Fibroblast of skin of left biceps (primary cell): ENCODE data around the gene NCOA4.
"Not testable (repeated sequence)": the region's sequence is repeated elsewhere in the genome, so short reads cannot be mapped to it uniquely, and the experiment has no call there.

Experiments
- DNase-seq, 2 experiments: peaks; one replicate each; pipeline ENCODE4 v3.0.0-alpha.2; 2013; ENCODE audit warnings: low read depth in 2 of 2

NCOA4 gene

DNA sequence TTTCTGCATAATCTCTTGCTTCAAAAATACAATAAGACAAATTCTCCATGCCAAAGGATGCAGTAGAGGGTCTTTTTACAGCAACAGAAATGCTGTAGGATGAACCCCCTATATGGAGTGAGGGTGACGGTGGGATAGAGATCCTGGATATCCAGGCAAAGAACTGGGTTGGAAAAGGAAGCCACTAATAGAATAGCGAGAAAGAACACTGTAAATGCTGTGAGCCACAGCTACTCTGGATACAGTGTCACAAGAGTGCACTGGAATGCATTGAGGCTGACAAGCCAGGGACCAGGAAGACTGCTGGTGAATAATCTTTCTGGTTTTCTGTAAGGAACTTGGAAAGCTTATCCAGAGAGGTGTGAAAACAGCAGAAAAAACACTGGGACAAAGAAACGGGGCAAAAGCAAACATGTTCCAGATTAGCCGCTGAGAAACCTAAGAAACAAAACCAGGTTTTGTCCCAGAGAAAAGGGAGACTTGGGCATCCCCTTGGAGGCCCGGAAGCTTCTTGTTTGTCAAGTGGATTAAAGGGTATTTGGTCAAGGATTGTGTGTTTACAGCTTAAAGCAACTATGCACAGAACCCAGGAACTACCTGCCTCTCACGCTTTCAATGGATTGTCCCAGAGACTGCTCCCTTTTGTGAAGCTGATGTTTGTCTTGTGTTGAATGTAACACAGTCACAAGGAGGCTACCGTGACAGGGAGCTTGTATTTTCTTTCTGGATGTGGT, 21.8 kb upstream of the NCOA4 start:
- DNase-seq: no peak

DNA sequence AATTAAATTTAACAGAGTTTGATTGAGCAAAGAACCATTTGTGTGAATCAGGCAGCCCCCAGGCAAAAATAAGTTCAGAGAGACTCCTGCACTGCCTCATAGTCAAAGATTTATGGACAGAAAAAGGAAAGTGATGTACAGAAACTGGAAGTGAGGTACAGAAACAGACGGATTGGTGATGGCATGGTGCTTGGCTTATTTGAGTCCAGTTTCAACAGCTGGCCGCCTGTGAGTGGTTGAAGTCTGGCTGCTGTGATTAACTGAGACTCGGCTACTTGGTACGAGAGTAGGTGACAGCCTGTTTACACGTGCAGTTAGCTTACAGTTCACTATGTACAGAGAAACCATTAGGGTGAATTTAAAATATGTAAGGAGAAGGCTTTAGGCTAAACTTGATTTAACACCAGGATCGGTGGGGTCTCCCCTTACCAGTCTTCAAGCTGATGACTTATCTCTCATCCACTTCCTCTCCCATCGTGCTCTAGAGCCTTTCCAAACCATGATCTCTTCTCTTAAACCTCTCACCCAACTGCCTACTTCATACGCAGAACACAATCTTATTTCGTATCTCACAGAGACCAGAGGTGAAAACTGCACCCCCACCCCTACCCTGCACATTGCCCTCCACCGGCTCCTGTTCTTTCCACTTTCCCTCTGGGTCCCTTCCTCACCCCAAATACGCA, 20.7 kb upstream of the NCOA4 start:
- no peak for DNase-seq

DNA sequence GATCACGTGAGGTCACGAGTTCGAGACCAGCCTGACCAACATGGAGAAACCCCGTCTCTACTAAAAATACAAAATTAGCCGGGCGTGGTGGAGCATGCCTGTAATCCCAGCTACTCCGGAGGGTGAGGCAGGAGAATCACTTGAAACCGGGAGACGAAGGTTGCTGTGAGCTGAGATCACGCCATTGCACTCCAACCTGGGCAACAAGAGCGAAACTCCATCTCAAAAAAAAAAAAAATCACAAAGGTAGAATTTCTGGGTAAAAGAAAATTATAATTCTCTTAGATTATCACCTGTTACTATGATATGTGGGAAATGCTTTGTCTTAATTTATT, 19.0 kb upstream of the NCOA4 start:
- not testable (repeated sequence) for DNase-seq

DNA sequence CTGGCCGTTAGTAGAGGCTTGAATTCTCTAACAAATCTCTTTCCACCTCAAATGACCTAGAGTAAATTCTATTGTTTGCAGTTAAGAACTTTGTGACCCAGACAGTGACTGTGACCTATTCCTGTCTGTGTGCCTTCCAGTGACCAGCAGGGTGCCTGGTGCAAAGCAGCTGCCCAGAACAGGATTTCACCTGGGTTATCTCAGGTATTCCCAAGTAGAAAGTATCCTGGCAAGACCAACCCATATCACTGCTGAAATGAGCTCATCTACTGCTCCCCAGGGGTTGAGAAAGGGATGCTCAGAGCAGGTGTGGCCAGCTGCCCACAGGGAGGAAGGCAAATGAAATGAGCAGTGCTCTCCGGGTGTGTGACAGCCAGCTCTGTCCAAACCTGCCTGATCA, 17.7 kb upstream of the NCOA4 start:
- no peak for DNase-seq

DNA sequence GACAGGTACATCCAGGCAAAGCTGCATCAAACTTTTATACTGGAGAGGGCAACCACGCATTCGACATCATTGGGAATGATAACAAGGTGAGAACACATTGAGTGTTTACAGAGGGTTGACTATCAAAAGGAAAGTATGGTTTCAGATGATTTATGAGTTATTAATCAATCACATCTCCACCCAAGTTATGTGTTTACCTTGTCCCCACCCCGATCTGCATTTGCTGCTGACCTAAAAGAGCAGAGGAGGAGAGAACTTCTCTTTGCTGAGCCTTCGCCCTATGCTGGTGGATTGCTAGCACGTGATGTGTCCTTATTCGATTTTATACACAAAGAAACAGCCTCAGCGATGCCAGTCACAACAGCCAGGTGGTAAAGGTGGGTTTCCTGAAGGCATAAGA, 15.8 kb upstream of the NCOA4 start, which contains the start of gene MSMB:
Gene MSMB, minus strand, starts transcription at position 9 of the 400 bp plus-strand sequence. CDS start 32 bp downstream, outside the sequence.
- DNase-seq: no peak

DNA sequence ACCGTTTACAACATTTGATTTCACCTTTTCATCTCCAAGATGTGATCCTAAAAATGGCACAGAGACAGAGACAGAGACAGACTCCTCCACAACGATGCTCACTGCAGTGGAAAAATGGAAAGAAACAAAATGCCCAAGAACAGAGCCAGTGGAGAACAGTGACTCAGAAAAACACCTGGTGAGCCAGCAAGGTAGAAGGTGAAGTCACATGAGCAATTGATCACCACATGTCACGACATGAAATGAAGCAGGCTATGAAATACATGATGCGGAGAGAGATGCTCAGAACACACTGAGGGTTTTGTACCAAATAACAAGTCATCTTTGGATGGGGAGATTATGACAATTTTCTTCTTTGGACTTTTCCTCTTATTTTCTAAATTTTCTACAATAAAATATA, 12.1 kb upstream of the NCOA4 start:
- no peak for DNase-seq

DNA sequence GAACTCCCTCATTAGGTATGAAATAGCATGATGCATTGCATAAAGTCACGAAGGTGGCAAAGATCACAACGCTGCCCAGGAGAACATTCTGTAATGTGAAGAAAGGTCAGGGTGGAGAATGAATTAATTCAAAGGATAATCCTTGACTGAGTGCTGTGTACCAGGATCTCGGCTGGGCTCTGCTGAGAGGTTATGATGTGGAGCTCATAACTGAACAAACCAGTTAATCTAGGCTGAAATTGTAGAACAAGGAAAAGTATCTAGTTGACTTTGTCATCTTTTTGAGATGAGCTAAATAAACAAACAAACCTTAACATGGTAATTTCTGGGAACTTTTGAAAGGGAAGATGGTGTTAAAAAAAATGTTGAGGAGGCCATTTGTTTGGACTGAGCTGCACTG, 9.6 kb upstream of the NCOA4 start:
- no peak for DNase-seq

DNA sequence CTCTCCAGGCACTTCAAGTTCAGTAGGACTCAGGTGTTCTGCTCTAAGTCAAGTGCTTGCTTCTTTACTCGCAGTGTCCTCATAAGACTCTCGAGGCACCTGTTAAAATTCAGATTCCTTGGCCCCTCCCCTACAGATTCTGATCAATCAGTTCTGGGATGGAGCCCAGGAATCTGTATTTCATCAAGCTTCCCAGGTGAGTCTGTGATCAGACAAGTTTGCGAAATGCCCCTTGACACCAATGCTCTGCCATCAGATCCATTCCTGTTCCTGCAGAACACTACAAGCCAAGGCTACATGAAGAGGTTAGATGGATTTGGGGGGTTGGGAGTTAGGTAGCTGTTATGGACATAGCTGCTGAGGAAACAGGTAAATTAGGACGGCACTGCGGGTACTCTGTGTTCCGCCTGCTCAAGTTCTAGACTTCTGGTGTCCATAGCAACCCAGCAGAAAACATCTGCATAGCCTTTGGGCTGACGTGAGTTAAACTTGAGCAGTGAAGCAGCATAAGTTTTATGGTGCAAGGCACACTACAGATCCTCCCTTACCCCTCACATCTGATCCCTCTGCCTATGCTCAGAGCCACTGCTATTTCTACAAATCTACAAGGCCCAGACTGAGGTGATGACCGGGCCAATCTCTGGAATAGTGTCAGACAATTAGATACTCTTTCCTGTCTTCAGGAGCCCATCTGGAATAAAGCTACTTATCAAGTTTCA, 6.8 kb upstream of the NCOA4 start:
- DNase-seq: no peak

DNA sequence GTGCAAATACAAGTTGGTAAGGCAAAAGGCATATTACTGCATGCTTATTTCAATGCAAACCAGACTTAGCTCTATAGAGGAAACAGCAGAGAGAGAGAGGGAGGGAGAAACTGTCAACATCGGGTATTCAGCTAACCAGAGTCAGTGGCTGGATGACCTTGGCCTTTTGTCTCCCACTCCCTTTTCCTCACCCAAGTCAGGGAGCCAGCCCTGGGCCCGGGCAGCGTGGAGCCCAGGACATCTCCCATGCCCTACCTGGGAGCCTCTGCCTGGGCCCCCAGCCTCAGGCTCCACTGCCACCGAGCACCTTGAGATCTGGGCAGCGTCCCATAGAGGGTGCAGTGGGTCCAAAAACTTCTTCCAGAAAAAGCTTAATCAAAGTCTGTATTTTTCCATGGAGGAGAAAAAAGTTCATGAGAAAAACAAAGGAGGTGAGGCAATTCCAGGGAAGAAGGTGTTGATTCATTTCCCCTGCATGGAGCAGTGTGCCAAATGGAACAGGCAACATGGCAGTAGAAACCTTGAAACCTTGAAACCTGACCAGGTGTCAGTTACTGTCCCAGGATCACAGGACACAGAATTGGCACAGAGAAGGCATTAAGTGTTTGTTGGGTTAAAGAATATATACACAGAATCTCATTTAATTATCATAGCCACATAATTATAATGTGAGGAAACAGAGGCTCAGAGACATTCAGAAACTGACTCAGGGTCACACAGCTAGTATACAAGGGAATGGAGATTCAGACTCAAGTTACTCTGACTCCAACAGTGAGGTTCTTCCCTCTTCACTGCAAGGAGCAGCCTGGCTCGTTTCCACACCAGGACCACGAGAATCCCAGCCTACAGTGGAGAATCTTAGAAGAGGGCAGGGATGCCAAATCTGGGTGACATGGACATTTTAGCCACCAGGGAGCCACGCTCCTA, 5.8 kb upstream of the NCOA4 start:
- no peak for DNase-seq

DNA sequence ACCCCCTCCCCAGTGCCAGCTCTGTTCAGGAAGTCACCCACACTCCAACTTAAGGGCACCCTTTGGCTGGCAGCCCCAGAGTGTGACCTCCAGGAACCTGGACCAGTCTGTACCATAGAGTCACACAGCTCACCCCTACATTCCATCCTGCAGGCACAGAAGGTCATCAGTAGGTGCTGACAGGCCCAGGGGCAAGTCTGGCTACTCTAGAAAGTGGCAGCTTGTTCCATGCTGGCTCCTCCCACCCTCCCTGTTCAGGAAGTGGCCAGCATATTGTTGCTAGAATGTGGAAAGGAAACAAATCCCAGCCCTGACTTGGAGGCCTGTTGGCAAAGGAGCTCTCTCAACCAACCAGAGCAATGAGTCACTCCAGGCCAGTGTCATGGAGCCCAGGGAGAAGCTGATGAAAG, 3.2 kb upstream of the NCOA4 start:
- peak in 1 of 2 experiments; percentile 13 for DNase-seq

DNA sequence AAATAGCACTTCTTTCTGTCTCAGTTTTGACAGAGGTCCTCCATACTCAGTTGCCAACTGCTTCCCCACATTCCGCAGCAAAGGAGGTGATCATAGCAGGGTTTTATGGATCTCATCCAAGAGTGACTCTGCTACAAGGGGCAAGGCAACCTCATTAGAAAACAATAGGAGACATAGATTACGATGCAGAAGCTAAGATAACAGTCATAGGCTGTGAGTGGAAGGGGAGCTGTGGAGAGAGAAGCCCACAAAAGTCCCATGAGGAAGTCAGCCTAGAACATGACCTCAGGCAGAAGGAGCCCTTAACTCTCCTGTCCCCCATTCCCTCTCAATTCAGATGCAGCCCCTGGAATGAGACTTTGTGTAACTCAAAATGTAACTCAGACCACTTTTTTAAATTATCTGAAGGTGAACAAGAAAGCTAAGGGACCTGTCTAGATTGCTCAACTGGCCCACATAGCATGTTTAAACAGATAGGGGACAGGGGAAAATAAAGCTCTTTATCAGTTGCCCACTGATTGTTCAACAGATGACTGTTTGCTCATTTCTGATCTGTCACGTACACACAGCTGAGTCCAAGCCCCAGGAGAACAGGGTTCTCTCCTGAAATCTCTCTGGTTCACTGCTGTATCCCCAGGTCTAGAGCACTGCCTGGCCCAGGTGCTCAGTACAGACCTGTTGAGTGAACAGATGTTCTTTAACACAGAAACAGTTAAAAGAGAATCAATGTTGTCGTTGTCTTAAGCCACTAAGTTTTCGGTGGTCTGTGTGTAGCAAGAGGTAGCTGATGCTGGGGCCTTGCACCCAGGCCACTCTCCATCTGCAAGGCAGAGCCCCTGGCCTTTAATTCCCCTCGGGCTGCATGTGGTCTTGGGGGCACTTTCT, 1.5 kb upstream of the NCOA4 start:
- no peak for DNase-seq

DNA sequence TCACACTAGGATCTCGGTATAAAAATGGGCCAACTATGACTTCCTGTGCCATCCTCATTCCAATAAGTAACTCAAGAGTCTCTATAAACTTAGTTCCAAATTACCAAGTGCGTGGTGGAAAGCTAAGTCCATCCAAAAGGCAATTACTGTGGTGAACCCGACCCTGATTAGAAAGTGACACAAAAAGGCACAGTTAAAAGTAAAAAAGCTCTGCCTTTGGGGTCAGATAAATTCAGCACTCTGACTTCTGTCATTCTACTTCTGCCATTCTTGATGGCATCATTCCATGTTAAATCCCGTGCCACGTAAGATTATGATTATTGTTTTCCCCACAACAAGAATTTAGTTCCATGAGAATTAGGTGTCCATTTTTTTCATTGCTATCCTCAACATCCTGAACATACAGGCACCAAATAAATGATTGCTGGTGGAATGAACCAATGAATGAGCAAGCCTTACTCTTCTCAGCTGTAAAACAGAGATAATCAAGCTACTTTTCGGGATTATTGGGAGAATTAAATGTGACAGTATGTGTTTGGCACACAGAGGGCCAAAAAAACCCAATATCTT, 877 bp downstream of the NCOA4 start:
- DNase-seq: no peak

DNA sequence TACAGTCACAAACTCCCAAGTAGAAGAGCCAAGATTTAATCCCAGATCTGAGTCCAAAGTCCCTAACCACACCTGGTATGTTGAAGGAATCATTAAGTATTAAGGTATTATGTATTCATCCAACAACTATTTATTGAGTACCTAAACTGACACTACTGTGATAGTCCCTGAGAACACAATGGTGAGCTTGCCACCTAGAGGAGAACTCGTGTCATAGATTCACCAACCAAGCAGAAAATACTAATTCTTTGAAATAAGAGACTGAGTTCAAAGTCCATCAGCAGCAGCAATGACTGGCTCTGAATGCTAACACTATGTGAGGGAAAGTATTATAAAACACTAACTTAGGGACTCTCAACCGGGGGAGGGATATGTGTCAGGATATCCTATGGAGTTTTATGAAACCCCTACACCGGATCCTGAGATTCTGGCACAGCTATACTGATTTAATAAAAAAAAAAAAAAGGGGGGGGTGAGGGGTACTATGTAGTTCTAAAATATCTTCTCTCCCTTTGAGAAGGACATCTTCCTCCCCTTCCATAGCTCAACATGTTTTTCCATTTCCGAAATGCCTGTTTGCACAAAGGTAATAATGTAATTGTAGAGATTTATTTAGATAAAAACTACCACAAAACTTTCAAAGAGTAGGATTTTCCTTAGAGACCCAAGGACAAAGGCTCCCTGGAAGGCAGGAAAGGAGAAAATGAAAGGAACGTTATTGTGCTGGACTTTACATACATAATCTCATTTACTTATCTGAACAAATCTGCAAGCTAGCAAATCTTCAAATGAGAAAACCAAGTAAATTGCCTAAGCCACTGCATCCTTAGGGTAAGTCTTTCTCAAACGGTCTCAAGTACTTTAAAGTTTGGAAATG, 1.6 kb downstream of the NCOA4 start:
- DNase-seq: peak in 1 of 2 experiments; percentile 28

DNA sequence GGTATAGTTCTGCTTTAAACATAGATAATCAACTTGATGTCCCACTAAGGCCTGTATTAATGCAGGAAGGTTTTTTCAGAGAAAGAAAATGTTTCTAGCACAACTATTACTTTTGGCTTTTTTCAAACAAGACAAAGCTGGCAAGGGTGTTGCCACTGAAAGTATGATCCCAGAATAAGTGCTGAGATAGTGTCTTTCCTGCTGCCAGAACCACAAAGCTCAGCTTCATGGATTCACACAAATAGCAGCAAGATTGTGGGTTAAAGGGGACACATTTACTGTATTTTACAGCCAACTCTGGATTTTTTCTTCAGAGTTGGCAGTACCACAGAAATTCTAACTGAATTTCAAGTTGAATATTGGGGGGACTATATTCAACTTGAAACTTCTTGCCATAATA, 4.3 kb downstream of the NCOA4 start:
- DNase-seq: no peak

DNA sequence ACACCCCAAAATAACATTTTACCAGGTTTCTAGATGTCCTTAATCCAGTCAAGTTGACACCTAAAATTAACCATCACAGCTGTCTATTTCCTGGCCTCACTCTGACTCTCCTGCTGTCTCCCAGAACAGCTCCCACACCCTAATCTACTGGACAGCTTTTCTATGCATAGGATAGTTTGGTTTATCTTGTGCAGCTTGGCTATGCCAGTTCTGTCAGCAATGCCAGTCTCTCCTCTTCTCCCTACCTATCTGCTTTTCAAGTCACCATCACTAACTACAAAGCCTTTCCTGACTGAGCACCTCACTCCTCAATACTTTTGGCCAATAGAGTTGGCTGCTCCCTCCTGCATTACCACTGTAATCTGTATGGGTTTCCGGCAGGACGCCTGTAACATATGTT, 5.0 kb downstream of the NCOA4 start:
- no peak for DNase-seq

DNA sequence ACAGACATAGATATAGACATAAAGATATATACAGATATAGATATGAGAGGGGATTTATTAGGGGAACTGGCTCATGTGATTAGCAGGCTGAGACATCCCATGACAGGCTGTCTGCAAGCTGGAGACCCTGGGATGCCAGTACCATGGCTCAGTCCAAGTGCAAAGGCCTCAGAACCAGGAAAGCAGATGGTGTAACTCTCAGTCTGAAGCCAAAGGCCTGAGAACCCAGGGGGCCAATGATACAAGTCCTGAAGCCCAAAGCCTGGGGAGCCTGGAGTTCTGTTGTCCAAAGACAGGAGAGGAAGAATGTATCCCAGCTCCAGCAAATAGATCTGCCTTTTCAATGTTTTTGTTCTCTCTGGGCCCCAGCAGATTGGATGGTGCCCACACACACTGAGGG, 5.5 kb downstream of the NCOA4 start:
- DNase-seq: no peak

DNA sequence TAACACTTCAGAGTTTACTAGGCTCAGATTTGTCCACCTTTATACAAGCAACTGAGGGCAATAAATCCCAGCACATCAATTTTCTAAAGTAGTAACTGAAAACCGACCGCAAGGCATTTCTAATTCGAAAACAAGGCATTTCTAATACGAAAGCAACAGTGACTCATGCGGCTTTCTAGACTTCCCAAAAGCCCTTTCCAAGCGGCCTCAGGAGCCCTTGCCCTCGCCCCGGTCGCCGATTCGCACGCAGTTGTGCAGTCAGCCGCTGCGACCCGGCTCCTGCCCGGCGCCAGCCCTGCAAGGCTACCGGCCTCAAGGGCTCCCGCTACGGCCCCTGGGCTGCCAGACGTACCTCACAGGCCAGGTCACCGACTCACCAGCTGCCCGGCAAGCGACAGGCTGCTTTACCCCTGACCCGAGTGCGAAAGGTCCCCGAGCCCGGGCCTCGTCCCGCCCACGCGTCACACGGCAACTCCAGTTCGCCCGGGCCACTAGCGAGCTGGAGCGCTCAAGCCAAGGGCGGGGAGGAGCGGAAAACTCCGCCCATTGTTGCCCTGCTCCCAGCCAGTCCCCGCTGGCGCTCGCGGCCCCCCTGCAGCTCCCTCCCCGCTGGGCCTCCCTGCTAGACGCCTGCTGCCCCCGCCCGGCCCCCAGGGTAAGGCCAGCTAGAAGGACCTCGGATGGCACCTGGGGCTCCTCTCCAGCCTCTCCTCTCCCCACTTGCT, 7.3 kb downstream of the NCOA4 start:
- DNase-seq: peak in 1 of 2 experiments; percentile 43

DNA sequence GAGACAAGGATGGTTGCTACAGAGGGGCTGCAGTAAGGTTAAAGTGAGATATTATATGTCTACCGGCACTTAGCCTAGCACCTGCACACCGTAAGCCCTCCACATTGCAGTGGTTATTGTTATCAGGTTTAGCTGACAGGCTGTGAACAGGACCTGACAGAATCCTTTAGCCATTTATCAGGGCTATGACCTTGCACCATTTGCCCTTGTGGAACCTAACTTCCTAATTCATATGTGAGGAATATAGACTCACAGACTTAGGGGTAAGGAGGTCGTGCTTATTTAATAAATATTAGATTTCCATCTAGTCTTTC, 10.1 kb downstream of the NCOA4 start:
- DNase-seq: no peak
